Osteocyte (in vitro differentiated cells): ENCODE results near the gene ZNF44. TPM values are rescaled to one million over a fixed set of nuclear protein-coding genes. Genes with fewer than 3 reads are reported as not detected.

Experiments
- DNase-seq: peaks from one replicate; pipeline ENCODE4 v3.0.0; 2021; ENCODE audit warnings: mixed read lengths; ENCODE audit not compliant: unreplicated experiment; ENCODE audit errors: extremely low spot score
- H3K27ac Mint-ChIP-seq: one replicate; pipeline ENCODE4 v1.8.0; 2021; ENCODE audit warnings: mild to moderate bottlenecking, mixed read lengths; ENCODE audit not compliant: unreplicated experiment
- H3K27me3 Mint-ChIP-seq: one replicate; pipeline ENCODE4 v1.8.0; 2021; ENCODE audit warnings: mixed read lengths; ENCODE audit not compliant: unreplicated experiment
- H3K36me3 Mint-ChIP-seq: one replicate; pipeline ENCODE4 v1.8.0; 2021; ENCODE audit warnings: mixed read lengths; ENCODE audit not compliant: unreplicated experiment
- H3K4me1 Mint-ChIP-seq: one replicate; pipeline ENCODE4 v1.8.0; 2021; ENCODE audit warnings: mixed read lengths; ENCODE audit not compliant: unreplicated experiment
- H3K4me3 Mint-ChIP-seq: one replicate; pipeline ENCODE4 v1.8.0; 2021; ENCODE audit warnings: mild to moderate bottlenecking, moderate library complexity, mixed read lengths; ENCODE audit not compliant: unreplicated experiment
- H3K9me3 Mint-ChIP-seq: one replicate; pipeline ENCODE4 v1.8.0; 2021; ENCODE audit warnings: mixed read lengths; ENCODE audit not compliant: unreplicated experiment
- total RNA-seq: library from RNA; stranded (reverse); gene quantifications from 2 replicates; pipeline ENCODE4 v1.2.1, GENCODE V29; 2021
- TF ChIP-seq, protein P1 (sequence below): fragments of 200-600 bp; sonication (generic); IDR thresholded peaks from 2 replicates; pipeline ENCODE4 v1.5.0; 2021; ENCODE audit warnings: antibody characterized with exemption, mild to moderate bottlenecking, moderate library complexity

ZNF44 gene
- total RNA-seq, 1 donor from 2014 or later = 7.8 TPM

DNA sequence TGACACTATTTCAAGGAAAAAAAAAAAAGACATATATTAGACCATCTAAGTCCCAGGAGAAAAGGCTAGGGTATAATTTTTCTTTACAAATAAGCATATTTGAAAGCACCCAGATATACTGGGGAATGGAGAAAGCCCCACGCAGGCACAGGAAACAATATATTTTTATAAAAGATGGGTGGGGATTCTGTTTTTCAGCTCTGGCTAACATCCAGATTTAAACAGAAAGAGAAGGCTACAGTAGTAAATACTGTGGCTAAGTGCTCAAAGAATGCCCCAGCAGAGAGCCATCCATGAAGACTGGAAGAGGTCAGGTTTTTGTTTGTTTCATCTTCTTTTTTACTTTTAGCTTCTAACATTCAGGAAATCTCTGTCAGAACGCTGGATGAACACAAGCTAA lies 16.0 kb downstream of the ZNF44 start:
- Mint-ChIP-seq H3K4me1 (no peaks in the 10 kb centered on the region), H3K4me3 (no peak overlapping the region), H3K9me3 (peaks cover 50% of the 10 kb centered on the region), H3K27ac (no peak overlapping the region), H3K36me3 (peaks cover 57% of the 10 kb centered on the region), H3K27me3 (no peaks in the 10 kb centered on the region)
- no peak for DNase-seq
- TF ChIP-seq, protein P1, sequence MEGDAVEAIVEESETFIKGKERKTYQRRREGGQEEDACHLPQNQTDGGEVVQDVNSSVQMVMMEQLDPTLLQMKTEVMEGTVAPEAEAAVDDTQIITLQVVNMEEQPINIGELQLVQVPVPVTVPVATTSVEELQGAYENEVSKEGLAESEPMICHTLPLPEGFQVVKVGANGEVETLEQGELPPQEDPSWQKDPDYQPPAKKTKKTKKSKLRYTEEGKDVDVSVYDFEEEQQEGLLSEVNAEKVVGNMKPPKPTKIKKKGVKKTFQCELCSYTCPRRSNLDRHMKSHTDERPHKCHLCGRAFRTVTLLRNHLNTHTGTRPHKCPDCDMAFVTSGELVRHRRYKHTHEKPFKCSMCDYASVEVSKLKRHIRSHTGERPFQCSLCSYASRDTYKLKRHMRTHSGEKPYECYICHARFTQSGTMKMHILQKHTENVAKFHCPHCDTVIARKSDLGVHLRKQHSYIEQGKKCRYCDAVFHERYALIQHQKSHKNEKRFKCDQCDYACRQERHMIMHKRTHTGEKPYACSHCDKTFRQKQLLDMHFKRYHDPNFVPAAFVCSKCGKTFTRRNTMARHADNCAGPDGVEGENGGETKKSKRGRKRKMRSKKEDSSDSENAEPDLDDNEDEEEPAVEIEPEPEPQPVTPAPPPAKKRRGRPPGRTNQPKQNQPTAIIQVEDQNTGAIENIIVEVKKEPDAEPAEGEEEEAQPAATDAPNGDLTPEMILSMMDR = no peak

DNA sequence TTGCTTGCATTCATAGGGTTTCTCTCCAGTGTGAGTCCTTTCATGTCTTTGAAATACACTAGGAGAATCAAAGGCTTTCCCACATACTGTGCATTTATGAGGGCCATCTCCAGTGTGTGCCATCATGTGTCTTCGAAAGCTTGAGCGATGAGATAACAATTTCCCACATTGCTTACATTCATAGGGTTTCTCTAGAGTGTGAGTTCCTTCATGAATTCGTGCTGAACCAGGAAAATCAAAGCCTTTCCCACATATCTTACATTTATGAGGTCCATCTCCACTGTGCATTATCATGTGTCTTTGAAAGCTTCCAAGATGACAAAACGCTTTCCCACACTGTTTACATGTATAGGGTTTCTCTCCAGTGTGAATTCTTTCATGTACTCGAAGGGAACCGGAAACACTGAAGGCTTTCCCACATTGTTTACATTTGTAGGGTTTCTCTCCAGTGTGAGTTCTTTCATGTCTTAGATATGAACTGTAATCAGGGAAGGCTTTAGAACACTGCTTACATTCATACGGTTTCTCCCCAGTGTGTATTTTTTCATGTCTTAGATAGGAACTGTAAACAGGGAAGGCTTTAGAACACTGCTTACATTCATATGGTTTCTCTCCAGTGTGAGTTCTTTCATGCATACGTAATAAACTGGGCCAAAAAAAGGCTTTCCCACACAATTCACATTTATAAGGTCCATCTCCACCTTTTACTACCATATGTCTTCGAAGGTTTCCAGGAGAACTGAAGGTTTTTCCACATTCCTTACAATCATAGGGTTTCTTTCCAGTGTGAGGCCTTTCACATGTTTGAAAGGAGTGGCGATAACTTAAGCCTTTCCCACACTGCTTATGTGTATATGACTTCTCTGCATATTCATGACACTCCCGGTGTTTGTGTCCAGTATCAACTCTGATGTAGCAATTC lies 21.4 kb downstream of the ZNF44 start:
- no peak overlapping the region for H3K4me3 Mint-ChIP-seq
- H3K9me3 Mint-ChIP-seq = peaks cover 60% of the 10 kb centered on the region
- H3K27ac Mint-ChIP-seq = no peak overlapping the region

DNA sequence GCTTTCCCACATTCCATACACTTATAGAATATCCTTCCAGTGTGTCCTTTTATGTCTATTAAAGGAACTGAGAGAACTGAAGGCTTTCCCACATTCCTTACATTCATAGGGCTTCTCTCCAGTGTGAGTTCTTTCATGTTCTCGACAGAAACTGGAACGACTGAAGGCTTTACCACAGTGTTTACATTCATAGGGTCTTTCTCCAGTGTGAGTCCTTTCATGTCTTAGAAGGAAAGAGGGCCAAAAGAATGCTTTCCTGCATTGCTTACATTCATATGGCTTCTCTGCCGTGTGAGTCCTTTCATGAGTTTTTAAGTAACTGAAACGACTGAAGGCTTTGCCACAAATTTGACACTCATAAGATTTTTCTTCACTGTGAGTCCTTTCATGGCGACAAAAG lies 22.3 kb downstream of the ZNF44 start:
- TF ChIP-seq, protein P1 = no peak
- H3K36me3 Mint-ChIP-seq = peaks cover 63% of the 10 kb centered on the region
- no peak for DNase-seq
- peaks cover 59% of the 10 kb centered on the region for H3K9me3 Mint-ChIP-seq
- H3K27me3 Mint-ChIP-seq = no peaks in the 10 kb centered on the region
- no peak overlapping the region for H3K27ac Mint-ChIP-seq
- no peak overlapping the region for H3K4me3 Mint-ChIP-seq
- H3K4me1 Mint-ChIP-seq = no peaks in the 10 kb centered on the region

More for the DNA sequence above, 21.4 kb downstream of the ZNF44 start:
- Mint-ChIP-seq H3K4me1 (no peaks in the 10 kb centered on the region), H3K36me3 (peaks cover 67% of the 10 kb centered on the region), H3K27me3 (no peaks in the 10 kb centered on the region)
- DNase-seq = peak; percentile 6
- TF ChIP-seq, protein P1 = no peak

DNA sequence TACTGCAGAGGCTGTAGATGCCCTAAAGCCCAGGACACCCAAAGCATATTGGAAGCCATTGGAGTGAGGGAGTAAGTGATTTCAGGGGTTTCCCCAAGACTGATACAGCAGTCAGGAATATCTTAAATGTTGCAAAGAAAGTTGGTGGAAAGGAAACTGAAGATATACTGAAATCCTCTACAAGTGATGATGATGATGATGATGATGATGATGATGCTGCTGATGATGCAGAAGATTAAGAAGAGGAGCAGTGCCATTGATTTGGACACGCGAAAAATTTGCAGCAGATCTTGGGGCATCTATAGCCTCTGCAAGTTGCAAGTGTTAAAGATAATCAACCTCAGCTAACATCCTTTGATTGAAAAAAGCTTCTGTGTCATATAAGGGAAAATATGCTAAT lies 23.8 kb downstream of the ZNF44 start:
- H3K9me3 Mint-ChIP-seq = peaks cover 52% of the 10 kb centered on the region
- TF ChIP-seq, protein P1 = no peak
- H3K4me3 Mint-ChIP-seq = no peak overlapping the region
- no peak for DNase-seq
- no peaks in the 10 kb centered on the region for H3K4me1 Mint-ChIP-seq
- H3K36me3 Mint-ChIP-seq = peaks cover 51% of the 10 kb centered on the region
- H3K27me3 Mint-ChIP-seq = no peaks in the 10 kb centered on the region
- no peak overlapping the region for H3K27ac Mint-ChIP-seq

DNA sequence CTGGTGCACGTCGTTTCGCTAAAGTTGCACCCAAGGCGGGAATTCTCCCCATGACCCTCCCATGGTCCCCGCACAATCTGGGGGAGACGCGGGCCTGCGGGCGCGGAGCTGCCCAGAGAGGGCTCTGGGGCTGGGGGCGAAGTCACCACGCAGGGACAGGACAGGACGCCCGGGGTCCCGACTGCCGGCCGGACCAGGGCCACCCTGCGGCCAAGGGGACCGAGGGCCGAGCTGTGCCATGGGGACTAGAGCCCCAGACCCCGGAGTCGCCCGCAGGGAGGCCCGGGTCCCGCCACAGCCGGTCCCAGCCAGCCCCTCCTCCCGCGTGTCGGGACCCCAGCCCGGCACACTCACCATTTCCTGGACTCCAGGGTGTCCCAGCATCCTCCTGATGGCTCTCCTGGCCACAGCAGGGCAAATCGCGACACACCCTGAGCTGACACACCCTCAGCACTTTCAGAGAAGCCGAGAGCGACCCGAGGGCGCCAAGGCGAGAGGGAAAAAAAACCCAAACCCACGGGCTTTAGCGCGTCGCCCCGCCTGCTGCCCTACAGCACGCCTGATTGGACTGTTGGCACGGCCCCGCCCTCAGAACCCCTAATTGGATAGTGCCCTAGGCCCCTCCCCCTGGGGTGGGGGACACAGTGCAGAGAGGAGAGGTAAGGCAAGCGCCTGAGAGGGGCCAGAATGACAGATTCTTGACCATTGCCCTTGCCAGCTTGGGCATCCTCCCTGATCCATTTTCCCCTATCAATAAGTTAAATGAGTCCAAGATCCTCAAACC lies 28.6 kb downstream of the ZNF44 start:
- DNase-seq = no peak
- Mint-ChIP-seq H3K9me3 (peaks cover 42% of the 10 kb centered on the region), H3K27ac (no peak overlapping the region), H3K36me3 (peaks cover 24% of the 10 kb centered on the region), H3K4me3 (no peak overlapping the region), H3K4me1 (no peaks in the 10 kb centered on the region), H3K27me3 (no peaks in the 10 kb centered on the region)
- TF ChIP-seq, protein P1 = no peak
